Right lobe of liver (tissue), 4 donors: Measurements from ENCODE around the gene CNTNAP5.

ENCODE experiments used
- POLR2A ChIP-seq: fragments of 450-650 bp; IDR thresholded peaks from one replicate; pipeline ENCODE4 v1.6.1; 2017; ENCODE audit warnings: antibody characterized with exemption, mild to moderate bottlenecking
- TF ChIP-seq, protein P1 (sequence below), 4 donors: fragments of 200-600 bp in 3 of 4; fragments of 450-650 bp in 1 of 4; IDR thresholded peaks; one replicate each; pipeline versions ENCODE4 v1.5.1 to v1.8.0; 2016 to 2022; ENCODE audit warnings: antibody characterized with exemption in 4 of 4, mild to moderate bottlenecking in 2 of 4
- donor health status: DM: no; HTN: no; CAD: no.
- donor health status: DM: no; HTN: no; CAD: no.
- donor health status: DM: no; HTN: yes; CAD: no.

DNA sequence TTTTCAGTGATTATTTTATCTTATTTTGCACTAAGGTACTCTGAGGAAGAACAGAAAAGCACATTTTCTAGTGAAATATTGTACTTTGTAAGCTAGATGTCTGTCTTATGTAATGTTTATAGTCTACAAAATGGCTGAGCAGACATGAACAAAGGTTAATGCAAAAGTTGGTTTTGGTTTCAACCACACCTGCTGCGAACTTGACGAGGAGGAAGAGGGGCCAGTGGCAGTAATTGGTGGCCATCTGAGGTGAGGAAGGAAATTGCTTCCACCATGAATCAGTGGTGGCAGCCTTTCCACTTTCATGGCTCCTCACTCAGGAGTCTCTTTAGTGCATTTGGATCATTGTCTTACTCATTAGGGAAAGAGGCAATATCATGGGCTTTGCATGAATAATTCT lies 894.2 kb downstream of the CNTNAP5 start:
- TF ChIP-seq, protein P1, sequence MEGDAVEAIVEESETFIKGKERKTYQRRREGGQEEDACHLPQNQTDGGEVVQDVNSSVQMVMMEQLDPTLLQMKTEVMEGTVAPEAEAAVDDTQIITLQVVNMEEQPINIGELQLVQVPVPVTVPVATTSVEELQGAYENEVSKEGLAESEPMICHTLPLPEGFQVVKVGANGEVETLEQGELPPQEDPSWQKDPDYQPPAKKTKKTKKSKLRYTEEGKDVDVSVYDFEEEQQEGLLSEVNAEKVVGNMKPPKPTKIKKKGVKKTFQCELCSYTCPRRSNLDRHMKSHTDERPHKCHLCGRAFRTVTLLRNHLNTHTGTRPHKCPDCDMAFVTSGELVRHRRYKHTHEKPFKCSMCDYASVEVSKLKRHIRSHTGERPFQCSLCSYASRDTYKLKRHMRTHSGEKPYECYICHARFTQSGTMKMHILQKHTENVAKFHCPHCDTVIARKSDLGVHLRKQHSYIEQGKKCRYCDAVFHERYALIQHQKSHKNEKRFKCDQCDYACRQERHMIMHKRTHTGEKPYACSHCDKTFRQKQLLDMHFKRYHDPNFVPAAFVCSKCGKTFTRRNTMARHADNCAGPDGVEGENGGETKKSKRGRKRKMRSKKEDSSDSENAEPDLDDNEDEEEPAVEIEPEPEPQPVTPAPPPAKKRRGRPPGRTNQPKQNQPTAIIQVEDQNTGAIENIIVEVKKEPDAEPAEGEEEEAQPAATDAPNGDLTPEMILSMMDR (IDR thresholded peaks at IDR 0.05): no peak
- no peak for TF ChIP-seq POLR2A
